NCI-H526 (cell line): ENCODE data around the gene ZNF624.
A peak's percentile ranks its signal among the peaks of the same experiment; 100 is the strongest.
"Not testable (repeated sequence)": the region's sequence is repeated elsewhere in the genome, so short reads cannot be mapped to it uniquely, and the experiment has no call there.

ENCODE experiments used
- DNase-seq, 2 experiments: peaks; one replicate each; lab custom pipeline; 2025; lab: John Stamatoyannopoulos, UW

ZNF624 gene

DNA sequence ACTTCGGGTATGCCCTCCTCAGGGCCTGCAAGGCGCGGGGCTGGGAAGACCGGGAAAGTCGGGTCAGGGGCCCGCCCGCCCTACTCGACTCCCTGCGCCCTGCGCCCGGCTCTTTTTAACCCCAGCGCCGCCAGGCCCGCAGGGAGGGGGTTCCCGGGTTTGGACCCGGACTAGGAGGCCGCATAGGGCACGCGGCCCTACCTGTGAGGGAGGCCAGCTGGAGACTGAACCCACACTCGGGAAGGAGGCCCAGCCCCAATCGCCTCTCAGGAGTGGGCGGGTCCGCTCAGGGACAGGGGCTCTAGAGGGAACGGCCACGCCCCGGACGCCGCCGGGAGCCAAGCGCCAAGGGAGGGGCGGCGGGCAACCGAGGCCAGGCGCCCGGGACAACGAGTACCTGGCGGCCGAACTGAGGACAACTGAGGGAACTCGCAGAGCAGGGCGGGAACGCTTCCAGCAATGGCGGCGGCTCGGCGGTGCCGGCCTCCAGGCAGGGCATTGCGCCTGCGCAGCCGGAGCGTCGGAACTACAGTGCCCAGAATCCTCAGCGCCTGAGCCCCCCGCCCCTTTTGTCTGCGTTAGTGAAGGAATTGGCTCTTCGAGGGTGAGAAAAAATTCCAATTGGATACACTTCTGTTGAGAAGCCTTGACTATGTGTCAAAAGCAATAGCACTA lies at the start of gene ZNF624:
Gene ZNF624 (minus strand): TSS at position 484 of the 675 bp plus-strand sequence.
- peak; percentile 80 to 93 for DNase-seq

DNA sequence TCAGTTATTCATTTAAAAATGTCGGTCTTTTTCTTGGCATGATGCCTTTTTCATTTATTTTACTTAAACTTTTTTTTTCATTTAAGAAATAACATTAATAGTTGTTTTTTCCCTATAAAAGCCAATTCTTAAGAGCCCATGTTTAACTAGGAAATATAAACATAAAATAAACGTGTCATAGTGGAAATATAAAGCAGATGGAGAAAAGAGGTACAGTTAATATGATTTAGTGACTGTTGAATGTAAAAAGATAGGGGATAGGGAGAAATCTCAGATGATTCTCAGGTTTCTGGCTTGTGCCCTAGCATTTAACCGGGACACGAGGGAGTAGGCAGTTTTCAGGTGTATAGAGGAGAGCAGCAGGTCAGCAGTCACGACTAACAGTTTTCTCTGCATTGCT lies 44.0 kb upstream of the ZNF624 start:
- not testable (repeated sequence) for DNase-seq

DNA sequence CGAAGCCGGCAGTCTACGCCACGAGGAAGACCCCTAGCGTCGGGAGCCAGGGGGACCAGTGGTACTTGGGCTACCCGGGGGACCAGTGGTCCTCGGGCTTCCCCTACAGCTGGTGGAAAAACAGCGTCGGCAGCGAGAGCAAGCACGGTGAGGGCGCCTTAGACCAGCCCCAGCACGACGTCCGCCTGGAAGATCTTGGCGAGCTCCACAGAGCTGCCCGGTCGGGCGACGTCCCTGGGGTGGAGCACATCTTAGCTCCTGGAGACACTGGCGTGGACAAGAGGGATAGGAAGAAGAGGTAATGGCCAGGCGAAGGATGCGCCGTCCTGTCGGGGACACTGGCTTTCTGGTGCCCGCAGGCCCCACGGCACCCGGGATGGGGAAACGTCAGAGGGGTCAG lies 36.8 kb upstream of the ZNF624 start:
- DNase-seq, result not testable (repeated sequence)

DNA sequence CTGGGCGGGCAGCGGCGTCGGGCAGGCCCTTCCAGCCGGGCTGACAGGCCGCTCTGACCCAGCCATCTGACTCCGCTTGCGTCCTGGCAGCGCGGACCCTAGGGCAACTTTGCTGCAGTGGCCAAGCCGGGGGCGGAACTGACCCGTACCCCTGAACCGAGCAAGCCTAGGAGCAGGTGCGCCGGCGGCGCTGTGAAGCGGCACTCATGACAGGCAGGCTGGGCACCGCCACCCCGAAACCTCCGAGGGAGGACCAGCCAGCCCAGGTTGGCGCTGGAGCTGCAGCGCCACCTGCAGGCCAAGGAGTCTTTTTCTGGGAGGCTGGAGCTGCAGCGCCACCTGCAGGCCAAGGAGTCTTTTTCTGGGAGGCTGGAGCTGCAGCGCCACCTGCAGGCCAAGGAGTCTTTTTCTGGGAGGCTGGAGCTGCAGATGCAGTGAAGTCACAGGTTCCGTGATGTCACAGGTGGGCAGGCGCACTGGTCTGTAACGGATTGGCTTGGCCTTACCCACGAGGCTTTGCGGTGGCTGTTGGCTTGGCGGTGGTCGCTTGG lies 36.2 kb upstream of the ZNF624 start, which contains the start of gene CCDC144A:
Gene CCDC144A (plus strand): TSS at position 511 of the 551 bp plus-strand sequence. CDS start 160 bp downstream, outside the sequence.
- not testable (repeated sequence) for DNase-seq

DNA sequence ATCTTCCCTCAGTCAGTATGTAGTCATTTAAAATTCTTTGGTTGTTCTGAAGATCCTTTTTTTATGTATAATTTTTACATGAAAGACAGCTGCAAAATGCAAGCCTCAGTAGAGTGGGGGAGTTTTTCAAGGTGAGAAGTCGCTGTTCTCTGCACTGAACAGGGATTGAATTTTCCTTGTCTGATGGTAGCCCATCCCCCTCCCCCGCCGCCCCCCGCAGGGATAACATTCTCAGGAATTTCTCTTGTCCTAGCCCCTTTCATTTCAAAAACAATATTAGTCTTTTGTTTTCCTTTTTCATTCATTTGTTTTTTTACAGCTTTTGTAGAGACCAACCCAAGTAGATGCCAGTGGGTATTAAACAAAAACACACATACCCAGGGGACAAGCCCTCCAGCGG lies 33.5 kb upstream of the ZNF624 start:
- DNase-seq, result not testable (repeated sequence)

DNA sequence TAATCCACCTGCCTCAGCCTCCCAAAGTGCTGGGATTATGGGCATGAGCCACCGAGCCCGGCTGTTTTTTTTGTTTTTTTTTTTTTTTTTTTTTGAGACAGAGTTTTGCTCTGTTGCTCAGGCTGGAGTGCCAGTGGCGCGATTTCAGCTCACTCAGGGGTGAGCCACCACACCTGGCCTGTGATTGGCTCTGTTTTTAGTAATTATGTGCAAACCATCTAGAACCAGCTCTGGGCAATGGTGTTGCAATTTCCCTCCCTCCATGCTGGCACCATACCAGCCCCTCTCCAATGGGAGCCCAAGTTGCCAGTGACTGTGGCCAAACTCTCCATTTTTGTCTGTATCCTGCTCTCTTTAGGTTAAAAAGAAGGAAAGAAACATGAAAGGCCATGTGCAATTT lies 32.4 kb upstream of the ZNF624 start:
- DNase-seq, result not testable (repeated sequence)

DNA sequence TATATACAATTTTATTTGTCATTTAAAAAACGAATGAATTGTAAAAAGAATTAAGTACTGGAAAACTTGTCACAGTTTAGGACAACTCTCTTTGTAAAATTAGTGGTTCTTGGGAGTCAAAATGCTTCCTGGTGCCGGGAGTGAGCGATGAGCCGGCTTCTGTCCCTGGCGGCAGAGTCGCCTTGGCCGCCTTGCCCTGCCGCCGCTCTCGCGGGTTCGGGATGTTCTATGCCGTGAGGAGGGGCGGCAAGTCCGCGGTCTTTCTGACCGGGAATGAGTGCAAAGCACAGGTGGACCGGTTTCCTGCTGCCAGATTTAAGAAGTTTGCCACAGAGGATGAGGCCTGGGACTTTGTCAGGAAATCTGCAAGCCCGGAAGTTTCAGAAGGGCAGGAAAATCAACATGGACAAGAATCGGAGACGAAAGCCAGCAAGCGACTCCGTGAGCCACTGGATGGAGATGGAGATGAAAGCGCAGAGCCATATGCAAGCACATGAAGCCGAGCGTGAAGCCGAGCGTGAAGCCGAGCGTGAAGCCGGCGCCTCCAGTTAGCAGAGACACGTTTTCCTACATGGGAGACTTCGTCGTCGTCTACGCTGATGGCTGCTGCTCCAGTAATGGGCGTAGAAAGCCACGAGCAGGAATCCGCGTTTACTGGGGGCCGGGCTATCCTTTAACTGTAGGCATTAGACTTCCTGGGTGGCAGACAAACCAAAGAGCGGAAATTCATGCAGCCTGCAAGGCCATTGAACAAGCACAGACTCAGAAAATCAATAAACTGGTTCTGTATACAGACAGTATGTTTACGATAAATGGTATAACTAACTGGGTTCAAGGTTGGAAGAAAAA lies 29.9 kb upstream of the ZNF624 start:
- DNase-seq, result peak in 1 of 2 experiments; percentile 0

- no peak for DNase-seq
Observed at GRCh38 chr17:16676676-16677268, 23.1 kb upstream of the ZNF624 start.

- peak in 1 of 2 experiments; percentile 51 for DNase-seq
Observed at GRCh38 chr17:16666907-16667636, 13.4 kb upstream of the ZNF624 start.

DNA sequence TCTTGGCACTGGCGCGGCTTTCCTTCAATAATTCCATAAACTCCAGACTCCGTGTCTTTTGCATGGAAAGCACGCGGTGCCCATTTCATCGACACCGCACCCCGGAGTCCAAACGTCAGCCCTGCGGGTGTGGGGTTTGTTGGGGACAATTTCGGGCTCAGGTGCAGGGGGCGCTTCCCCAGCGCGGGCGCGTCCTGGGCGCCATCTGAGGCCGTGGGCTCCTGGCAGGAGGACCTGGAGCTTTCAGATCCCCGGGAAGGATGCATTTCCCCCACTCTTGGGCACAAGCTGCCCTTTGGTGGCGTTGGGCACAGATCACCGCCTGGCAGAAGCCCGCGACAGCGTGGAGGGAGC lies 12.9 kb upstream of the ZNF624 start:
- not testable (repeated sequence) for DNase-seq

DNA sequence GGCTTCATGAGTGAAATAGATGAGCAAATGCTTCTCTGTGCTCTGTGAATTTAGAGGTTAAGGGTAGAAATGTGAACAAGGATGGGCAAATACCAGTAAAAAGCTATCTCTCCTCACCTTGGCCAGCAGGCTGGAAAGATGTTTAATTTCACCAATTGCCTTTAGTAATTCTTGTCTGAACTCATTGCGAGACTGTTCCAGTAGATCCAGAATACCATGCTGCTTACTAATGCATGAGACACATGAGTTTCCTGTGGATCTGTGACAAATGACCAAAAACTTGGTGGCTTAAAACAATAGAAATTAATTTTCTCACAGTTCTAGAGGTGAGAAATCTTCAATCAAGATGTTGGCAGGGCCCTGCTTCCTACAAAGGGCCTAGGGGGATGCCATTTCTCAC lies 9.3 kb upstream of the ZNF624 start:
- no peak for DNase-seq

DNA sequence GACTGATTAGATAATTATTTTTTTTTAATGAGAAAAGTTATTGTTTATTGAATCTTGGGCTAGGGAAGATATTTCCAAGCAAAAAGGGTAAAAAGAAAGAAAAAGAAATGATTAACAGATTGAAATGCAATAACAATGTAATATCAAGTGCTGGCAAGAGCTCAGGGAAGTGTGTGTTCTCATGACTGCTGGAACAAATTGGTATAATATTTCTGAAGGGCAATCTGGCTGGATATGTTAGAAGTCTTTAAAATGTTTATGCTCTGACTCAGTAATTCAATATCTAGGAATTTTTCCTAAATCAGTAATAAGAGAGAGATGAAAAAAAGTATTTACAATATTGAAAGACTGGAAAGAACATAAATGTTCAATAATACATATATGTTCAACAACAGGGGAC lies 7.6 kb upstream of the ZNF624 start:
- no peak for DNase-seq

GRCh38 chr17:16652847-16653366 lies 743 bp downstream of the ZNF624 start:
- peak; percentile 1 to 5 for DNase-seq

- DNase-seq, result no peak
Observed at GRCh38 chr17:16652252-16652651, 1.4 kb downstream of the ZNF624 start.

GRCh38 chr17:16649585-16649984 lies 4.1 kb downstream of the ZNF624 start:
- DNase-seq, result no peak

GRCh38 chr17:16639438-16639837 lies 14.2 kb downstream of the ZNF624 start:
- DNase-seq, result no peak

DNA sequence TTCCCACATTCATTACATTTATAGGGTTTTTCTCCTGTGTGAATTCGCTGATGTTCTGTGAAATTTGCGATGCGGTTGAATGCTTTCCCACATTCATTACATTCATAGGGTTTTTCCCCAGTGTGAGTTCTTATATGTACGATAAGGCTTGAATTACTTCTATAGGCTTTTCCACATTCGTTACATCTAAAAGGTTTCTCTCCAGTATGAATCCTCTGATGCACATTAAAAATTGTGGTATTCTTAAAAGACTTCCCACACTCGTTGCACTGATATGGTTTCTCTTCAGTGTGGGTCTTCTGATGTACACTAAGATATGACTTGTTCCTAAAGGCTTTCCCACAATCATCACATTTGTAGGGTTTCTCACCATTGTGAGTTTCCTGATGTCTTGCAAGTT lies 30.4 kb downstream of the ZNF624 start:
- DNase-seq, result no peak

GRCh38 chr17:16622540-16623277 lies 30.9 kb downstream of the ZNF624 start:
- no peak for DNase-seq

DNA sequence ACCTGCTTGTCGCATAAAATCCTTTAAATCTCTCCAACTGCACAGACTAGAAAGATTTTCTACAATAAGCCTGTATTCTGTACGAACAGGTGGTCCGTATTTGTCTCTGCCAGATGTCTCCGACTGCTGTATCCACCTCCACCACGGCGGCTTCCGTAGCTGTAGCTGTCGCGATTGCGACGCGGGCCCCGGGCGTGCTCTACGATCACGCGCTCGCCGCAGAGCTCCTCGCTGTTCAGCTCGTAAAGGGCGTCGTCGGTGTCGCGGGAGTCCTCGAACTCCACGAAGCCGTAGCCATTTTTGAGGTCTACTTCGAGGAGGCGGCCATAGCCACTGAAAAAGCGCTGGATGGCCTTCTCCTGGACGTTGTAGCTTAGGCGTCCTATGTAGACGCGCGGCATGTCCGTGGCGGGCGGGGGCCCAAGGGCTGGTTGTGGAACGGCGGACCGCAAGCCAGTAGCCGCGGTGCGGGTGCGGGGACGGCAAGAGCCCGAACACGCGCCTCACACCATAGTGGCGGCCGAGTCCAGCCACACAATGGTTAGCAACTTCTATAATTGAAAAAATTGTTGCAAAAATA lies 36.1 kb downstream of the ZNF624 start:
- DNase-seq, result no peak

DNA sequence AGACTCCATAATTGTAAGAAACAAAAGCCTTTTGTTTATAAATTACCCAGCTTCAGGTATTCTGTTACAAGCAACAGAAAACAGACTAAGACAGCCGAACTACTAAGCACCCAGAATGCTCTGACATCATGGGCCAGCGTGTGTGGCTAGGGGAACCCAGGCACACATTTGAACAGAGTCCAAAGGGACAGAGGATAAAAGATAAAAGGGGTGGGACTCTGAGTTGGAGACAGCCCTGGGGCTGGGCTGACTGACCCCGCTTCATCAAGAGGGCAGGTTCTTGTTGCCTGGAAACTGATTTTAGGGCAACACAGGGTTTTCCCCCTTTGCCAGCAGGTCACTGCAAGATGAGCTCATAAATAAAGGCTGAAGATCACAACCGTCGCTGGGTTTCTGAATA lies 54.1 kb downstream of the ZNF624 start:
- DNase-seq, result no peak
